Astrocyte of the cerebellum (primary cell): ENCODE results near the gene RET.

Experiments
- DNase-seq: peaks from one replicate; pipeline ENCODE4 v3.0.0-alpha.2; 2011; ENCODE audit warnings: low read depth
- H3K4me3 ChIP-seq: 2 replicates; pipeline ENCODE4 v1.5.1; 2011; ENCODE audit warnings: mild to moderate bottlenecking, low read depth, low read length, moderate library complexity
- in situ Hi-C: cut with HindIII; loops from 2 replicates; pipeline ENCODE4 v1.10.0; 2017; ENCODE audit warnings: low sequenced_read_pairs
- TF ChIP-seq, protein P1 (sequence below): IDR thresholded peaks from 2 replicates; pipeline ENCODE4 v1.5.1; 2012; ENCODE audit warnings: low read length, low read depth, moderate library complexity, mild to moderate bottlenecking; ENCODE audit errors: missing control alignments

The RET gene

DNA sequence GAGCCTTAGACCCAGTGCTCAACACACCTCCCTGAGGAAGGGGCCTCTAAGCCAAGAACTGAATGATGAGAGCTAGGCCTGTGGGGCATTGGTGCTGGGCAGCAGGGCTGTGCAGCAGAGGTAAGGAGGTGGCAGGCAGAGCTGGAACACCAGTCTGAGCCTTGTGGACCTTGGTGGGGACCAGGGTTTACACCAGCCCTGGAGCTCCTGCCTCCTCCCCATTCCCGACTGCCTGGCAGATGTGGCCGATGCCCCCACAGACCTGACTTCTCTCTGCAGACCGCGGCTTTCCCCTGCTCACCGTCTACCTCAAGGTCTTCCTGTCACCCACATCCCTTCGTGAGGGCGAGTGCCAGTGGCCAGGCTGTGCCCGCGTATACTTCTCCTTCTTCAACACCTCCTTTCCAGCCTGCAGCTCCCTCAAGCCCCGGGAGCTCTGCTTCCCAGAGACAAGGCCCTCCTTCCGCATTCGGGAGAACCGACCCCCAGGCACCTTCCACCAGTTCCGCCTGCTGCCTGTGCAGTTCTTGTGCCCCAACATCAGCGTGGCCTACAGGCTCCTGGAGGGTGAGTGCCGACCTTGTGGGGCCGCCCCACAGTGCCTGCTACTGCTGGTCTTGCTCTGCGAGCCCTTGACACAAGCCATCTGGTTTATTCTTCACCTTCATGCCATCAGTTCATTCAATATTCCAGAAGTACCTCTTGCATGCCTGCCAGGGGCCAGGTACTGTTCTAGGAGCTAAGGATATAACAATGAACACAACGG, 25.4 kb downstream of the RET start:
- in situ Hi-C loops, result no loop called here
- no peak overlapping the region for H3K4me3 ChIP-seq
- TF ChIP-seq, protein P1, sequence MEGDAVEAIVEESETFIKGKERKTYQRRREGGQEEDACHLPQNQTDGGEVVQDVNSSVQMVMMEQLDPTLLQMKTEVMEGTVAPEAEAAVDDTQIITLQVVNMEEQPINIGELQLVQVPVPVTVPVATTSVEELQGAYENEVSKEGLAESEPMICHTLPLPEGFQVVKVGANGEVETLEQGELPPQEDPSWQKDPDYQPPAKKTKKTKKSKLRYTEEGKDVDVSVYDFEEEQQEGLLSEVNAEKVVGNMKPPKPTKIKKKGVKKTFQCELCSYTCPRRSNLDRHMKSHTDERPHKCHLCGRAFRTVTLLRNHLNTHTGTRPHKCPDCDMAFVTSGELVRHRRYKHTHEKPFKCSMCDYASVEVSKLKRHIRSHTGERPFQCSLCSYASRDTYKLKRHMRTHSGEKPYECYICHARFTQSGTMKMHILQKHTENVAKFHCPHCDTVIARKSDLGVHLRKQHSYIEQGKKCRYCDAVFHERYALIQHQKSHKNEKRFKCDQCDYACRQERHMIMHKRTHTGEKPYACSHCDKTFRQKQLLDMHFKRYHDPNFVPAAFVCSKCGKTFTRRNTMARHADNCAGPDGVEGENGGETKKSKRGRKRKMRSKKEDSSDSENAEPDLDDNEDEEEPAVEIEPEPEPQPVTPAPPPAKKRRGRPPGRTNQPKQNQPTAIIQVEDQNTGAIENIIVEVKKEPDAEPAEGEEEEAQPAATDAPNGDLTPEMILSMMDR, result no peak
- no peak for DNase-seq

DNA sequence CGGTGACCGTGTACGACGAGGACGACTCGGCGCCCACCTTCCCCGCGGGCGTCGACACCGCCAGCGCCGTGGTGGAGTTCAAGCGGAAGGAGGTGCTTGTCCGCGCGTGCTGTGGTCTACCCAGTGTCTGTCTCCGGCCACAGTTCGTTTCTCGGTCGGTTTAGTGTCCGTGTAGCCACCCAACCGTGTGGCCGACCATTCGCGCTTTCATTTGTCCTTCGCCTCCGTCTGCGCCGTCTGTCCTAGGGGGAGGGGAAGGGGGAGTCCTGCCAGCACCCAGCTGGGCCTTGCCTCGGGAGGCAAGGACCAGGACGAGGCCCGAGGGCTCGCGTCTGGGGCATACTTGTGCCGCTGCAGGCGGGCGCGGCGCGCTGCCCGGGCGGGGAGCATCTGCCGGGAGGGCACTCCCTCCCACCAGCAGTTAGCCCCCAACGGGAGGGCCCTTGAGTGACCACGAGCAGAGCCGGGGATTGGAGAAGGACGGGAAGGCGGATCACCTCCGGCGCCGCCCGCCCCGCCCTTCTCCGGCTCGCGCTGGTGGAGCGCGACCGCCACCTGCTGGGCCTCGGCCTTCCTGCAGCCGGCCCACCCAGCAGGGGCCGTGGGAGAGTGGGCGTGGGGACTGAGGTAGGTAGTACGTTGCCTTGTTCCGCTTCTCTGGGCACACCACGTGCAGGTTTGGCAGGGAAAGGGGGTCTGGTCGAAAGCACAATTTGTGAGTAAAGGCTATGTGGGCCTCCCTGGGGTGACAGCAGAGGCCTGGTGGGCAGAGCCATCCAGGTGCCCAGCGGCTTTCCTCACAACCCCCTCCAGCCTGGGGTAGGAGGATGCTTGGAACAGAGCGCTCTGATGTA, 28.5 kb downstream of the RET start:
- in situ Hi-C loops, result no loop called here
- TF ChIP-seq, protein P1, result peak; percentile 99
- H3K4me3 ChIP-seq, result peak overlapping the region; percentile 49
- DNase-seq, result peak; percentile 24

DNA sequence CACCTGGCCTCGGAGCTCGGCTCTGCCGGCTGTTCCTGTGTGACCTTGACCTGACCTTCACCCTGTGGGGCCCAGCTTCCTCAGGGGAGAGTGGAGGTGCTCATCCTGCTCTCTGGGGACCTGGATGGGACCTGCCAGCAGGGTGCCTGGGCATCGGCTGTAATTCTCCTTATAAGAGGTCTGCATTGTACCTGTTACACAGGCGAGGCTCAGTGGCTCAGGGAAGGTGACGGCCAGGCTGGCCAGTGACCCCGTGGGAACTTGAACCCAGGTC, 29.0 kb downstream of the RET start:
- in situ Hi-C loops, result no loop called here
- no peak for DNase-seq
- TF ChIP-seq, protein P1, result no peak
- no peak overlapping the region for H3K4me3 ChIP-seq

DNA sequence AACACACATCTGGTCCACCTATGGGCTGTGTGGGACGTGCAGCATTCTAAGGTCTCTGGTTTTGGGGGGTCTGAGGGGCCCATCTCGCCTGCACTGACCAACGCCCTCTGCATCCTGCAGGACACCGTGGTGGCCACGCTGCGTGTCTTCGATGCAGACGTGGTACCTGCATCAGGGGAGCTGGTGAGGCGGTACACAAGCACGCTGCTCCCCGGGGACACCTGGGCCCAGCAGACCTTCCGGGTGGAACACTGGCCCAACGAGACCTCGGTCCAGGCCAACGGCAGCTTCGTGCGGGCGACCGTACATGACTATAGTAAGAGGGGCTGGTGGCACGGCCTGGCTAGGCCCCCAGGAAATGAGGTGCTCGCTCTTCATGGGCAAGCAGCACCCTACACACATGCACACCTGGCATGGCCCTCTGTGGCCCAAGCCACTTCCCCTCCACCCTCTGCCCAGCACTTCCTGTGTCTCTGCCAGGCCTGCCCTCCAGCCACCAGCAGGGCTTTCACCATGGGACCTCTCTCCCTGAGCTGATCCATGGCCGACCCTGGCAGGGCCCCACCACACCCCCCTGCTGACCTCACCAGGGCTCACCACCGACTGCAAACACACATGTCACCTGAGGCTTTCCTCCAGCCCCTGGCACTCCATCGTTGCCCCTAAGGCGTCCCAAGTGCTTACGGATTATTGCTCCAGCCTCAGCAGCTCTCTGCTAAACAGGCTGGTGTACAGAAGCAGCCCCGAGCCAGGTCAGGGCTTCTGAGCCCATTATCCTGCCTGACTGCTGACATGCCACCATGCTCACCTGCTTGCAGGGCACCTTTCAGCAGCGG, 29.6 kb downstream of the RET start:
- in situ Hi-C loops, result no loop called here
- no peak overlapping the region for H3K4me3 ChIP-seq
- DNase-seq, result no peak
- TF ChIP-seq, protein P1, result no peak

DNA sequence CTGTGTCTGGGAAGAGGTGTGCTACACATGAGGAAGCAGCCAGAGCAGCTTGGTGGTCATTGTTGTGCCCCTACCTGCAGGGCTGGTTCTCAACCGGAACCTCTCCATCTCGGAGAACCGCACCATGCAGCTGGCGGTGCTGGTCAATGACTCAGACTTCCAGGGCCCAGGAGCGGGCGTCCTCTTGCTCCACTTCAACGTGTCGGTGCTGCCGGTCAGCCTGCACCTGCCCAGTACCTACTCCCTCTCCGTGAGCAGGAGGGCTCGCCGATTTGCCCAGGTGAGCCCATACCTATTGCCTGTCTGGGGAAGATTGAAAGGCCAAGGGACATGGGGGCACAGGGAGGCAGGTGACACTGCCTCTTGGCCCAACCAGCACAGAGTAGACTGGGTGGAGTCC, 32.1 kb downstream of the RET start:
- TF ChIP-seq, protein P1, result no peak
- in situ Hi-C loops, result no loop called here
- no peak for DNase-seq
- no peak overlapping the region for H3K4me3 ChIP-seq

DNA sequence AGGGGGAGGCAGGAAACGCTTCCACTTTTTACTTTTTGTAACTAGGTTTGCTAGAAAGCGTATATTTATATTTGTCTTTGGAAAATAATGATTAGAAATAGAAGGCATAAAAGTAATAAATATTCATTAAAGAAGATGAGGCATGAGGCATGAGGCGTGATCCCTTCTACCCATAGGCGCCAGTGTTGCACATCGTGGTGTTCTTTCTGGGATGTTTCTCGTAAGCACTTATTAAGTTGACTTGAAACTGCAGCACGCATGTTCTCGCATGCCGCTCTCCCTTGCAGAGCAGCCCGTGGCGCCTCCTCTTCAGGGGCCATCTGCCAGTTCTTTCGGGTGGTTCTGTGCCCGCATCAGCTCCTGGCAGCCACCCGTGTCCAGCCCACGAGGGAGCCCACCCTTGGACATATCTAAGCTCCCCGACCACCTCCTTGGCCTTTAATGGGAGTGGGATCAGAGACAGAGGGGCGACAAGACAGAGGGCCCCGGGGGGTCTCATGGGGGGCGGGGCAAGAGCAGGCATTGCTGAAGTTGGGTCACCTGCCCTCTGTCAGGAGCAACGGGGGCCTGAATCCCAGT, 32.9 kb downstream of the RET start:
- DNase-seq, result no peak
- in situ Hi-C loops, result no loop called here
- no peak overlapping the region for H3K4me3 ChIP-seq
- TF ChIP-seq, protein P1, result no peak
